Right lobe of liver (tissue), 4 donors: ENCODE data around the gene MYO7B.

Experiments
- POLR2A ChIP-seq: fragments of 450-650 bp; IDR thresholded peaks from one replicate; pipeline ENCODE4 v1.6.1; 2017; ENCODE audit warnings: antibody characterized with exemption, mild to moderate bottlenecking
- TF ChIP-seq, protein P1 (sequence below), 4 donors: fragments of 200-600 bp in 3 of 4; fragments of 450-650 bp in 1 of 4; IDR thresholded peaks; one replicate each; pipeline versions ENCODE4 v1.5.1 to v1.8.0; 2016 to 2022; ENCODE audit warnings: antibody characterized with exemption in 4 of 4, mild to moderate bottlenecking in 2 of 4
- donor health status: DM: no; HTN: no; CAD: no.
- donor health status: DM: no; HTN: no; CAD: no.
- donor health status: DM: no; HTN: yes; CAD: no.

DNA sequence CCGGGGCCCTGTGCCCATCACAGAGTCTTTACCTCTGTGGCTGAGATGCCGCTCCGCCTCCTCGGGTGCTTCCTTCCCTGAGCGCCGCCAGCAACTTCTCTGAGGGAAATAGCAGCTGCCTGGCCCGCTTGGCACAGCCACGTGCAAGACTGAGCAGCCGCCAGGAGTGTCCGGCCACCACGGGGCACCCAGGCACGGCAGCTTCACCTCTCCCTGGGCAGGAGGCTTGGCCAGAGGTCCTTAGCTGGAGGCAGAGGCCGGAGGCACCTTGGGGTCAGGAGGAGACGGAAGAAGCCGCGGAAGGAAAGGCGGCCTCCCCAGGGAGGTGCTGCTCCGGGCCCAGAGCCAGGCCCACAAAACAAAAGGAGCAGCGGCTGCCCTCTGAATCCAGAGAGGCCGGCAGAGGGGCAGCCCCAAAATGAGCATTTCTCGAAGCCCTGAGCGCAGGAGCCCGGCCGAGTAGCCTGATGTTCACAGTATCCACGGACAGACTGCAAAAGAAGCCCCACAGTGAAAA, 145.9 kb downstream of the MYO7B start:
- TF ChIP-seq POLR2A, result no peak
- TF ChIP-seq, protein P1, sequence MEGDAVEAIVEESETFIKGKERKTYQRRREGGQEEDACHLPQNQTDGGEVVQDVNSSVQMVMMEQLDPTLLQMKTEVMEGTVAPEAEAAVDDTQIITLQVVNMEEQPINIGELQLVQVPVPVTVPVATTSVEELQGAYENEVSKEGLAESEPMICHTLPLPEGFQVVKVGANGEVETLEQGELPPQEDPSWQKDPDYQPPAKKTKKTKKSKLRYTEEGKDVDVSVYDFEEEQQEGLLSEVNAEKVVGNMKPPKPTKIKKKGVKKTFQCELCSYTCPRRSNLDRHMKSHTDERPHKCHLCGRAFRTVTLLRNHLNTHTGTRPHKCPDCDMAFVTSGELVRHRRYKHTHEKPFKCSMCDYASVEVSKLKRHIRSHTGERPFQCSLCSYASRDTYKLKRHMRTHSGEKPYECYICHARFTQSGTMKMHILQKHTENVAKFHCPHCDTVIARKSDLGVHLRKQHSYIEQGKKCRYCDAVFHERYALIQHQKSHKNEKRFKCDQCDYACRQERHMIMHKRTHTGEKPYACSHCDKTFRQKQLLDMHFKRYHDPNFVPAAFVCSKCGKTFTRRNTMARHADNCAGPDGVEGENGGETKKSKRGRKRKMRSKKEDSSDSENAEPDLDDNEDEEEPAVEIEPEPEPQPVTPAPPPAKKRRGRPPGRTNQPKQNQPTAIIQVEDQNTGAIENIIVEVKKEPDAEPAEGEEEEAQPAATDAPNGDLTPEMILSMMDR (IDR thresholded peaks at IDR 0.05), result no peak
